CD4-positive, alpha-beta T cell treated with Interleukin-6 at 100 ng/mL for 8 hours (primary cell): ENCODE measurements around the gene SLFN14.
"Not testable (repeated sequence)": the region's sequence is repeated elsewhere in the genome, so short reads cannot be mapped to it uniquely, and the experiment has no call there.

ENCODE experiments used
- DNase-seq: peaks from one replicate; pipeline ENCODE4 v3.0.0-alpha.2; 2020; ENCODE audit warnings: mixed read lengths, low spot score

Gene SLFN14

GRCh38 chr17:35559495-35560210, 966 bp downstream of the SLFN14 start:
- DNase-seq: no peak

GRCh38 chr17:35557353-35557752, 3.3 kb downstream of the SLFN14 start:
- DNase-seq: no peak

GRCh38 chr17:35555691-35556090, 4.9 kb downstream of the SLFN14 start:
- no peak for DNase-seq

- DNase-seq: no peak
Measured at GRCh38 chr17:35554668-35555067, 6.0 kb downstream of the SLFN14 start.

GRCh38 chr17:35553310-35553709, 7.3 kb downstream of the SLFN14 start:
- DNase-seq: no peak

GRCh38 chr17:35548978-35549377, 11.6 kb downstream of the SLFN14 start:
- DNase-seq: no peak

GRCh38 chr17:35548208-35548810, 12.3 kb downstream of the SLFN14 start:
- DNase-seq: no peak

- DNase-seq: no peak
Measured at GRCh38 chr17:35546487-35546886, 14.1 kb downstream of the SLFN14 start.

- no peak for DNase-seq
Measured at GRCh38 chr17:35545150-35545549, 15.5 kb downstream of the SLFN14 start.

GRCh38 chr17:35543856-35544255, 16.8 kb downstream of the SLFN14 start:
- no peak for DNase-seq

GRCh38 chr17:35542990-35543389, 17.6 kb downstream of the SLFN14 start:
- no peak for DNase-seq

- DNase-seq: no peak
Measured at GRCh38 chr17:35541434-35541833, 19.2 kb downstream of the SLFN14 start.

GRCh38 chr17:35540589-35541404, 19.8 kb downstream of the SLFN14 start:
- DNase-seq: peak; percentile 48

- DNase-seq: no peak
Measured at GRCh38 chr17:35539659-35540026, 21.0 kb downstream of the SLFN14 start.

- peak; percentile 61 for DNase-seq
Measured at GRCh38 chr17:35537601-35538141, 22.9 kb downstream of the SLFN14 start, which contains the start of gene SLFN12L. Gene SLFN12L, minus strand, starts transcription at chr17:35537678. Its CDS starts 15,314 bp downstream, at chr17:35522364.

GRCh38 chr17:35536664-35537171, 23.9 kb downstream of the SLFN14 start:
- peak; percentile 35 for DNase-seq

GRCh38 chr17:35535406-35535805, 25.2 kb downstream of the SLFN14 start:
- DNase-seq: not testable (repeated sequence)

GRCh38 chr17:35534576-35535093, 26.0 kb downstream of the SLFN14 start:
- DNase-seq: no peak

- no peak for DNase-seq
Measured at GRCh38 chr17:35531160-35531559, 29.5 kb downstream of the SLFN14 start.

GRCh38 chr17:35529866-35530265, 30.8 kb downstream of the SLFN14 start:
- no peak for DNase-seq

- not testable (repeated sequence) for DNase-seq
Measured at GRCh38 chr17:35529326-35529725, 31.3 kb downstream of the SLFN14 start.

GRCh38 chr17:35523296-35523695, 37.3 kb downstream of the SLFN14 start:
- DNase-seq: no peak
